Vagina (tissue), 2 donors: ENCODE measurements around the gene KIF7. TPM values are rescaled to one million over a fixed set of nuclear protein-coding genes. Genes with fewer than 3 reads are reported as not detected.

Experiments used
- DNase-seq, 2 donors: peaks; one replicate each; pipeline ENCODE4 v3.0.0-alpha.2; 2017; ENCODE audit errors: extremely low spot score in 2 of 2
- H3K27ac ChIP-seq: fragments of 200-600 bp; sonication (generic); one replicate; pipeline ENCODE4 v1.5.1; 2019
- H3K27me3 ChIP-seq: fragments of 200-600 bp; sonication (generic); one replicate; pipeline ENCODE4 v1.5.1; 2019
- H3K36me3 ChIP-seq, 2 donors: fragments of 200-600 bp; sonication (generic); one replicate each; pipeline ENCODE4 v1.5.1; 2017 to 2019
- H3K4me1 ChIP-seq: fragments of 200-600 bp; sonication (generic); one replicate; pipeline ENCODE4 v1.5.1; 2019
- H3K4me3 ChIP-seq, 2 donors: fragments of 200-600 bp; sonication (generic); 1 replicate in 1 of 2; 2 replicates in 1 of 2; pipeline ENCODE4 v1.5.1; 2016 to 2019
- H3K9me3 ChIP-seq: fragments of 200-600 bp; sonication (generic); one replicate; pipeline ENCODE4 v1.5.1; 2019
- POLR2A ChIP-seq, 2 donors: fragments of 450-650 bp; IDR thresholded peaks; one replicate each; pipeline ENCODE4 v1.6.1; 2017; ENCODE audit warnings: antibody characterized with exemption in 2 of 2, mild to moderate bottlenecking in 2 of 2, moderate library complexity in 2 of 2
- POLR2AphosphoS5 ChIP-seq, 2 donors: sonication (generic); formaldehyde crosslinking; IDR thresholded peaks; one replicate each; pipeline ENCODE4 v1.9.0; 2017; ENCODE audit warnings: antibody characterized with exemption in 2 of 2, mild to moderate bottlenecking in 2 of 2, low read depth in 1 of 2; ENCODE audit not compliant: insufficient read depth in 1 of 2
- intact Hi-C: fragments of 100-400 bp; cut with DNase I; formaldehyde crosslinking; loops from one replicate; pipeline ENCODE4 v1.15.1; 2023
- total RNA-seq: library from RNA; depleted of rRNA; stranded (reverse); fragments of >200 nt; gene quantifications from one replicate; pipeline ENCODE4 v1.2.3, GENCODE V29; 2016
- TF ChIP-seq, protein P1 (sequence below), 3 experiments: fragments of 450-650 bp in 2 of 3; fragments of 200-600 bp in 1 of 3; sonication (generic) in 1 of 3; IDR thresholded peaks; one replicate each; pipeline ENCODE4 v1.5.1; 2017 to 2019; ENCODE audit warnings: antibody characterized with exemption in 3 of 3, mild to moderate bottlenecking in 2 of 3, moderate library complexity in 2 of 3

The KIF7 gene
- total RNA-seq, 1 donor from 2014 or later: 7.9 TPM

GRCh38 chr15:89642106-89642505 is 13.2 kb downstream of the KIF7 start:
- DNase-seq: no peak
- Histone ChIP-seq H3K36me3 (peaks cover 0 to 10% of the 10 kb centered on the region in 2 donors), H3K27ac (no peak overlapping the region), H3K27me3 (no peaks in the 10 kb centered on the region), H3K4me3 (no peak overlapping the region), H3K4me1 (no peaks in the 10 kb centered on the region), H3K9me3 (no peaks in the 10 kb centered on the region)
- intact Hi-C loops: no loop called here
- TF ChIP-seq, protein P1, sequence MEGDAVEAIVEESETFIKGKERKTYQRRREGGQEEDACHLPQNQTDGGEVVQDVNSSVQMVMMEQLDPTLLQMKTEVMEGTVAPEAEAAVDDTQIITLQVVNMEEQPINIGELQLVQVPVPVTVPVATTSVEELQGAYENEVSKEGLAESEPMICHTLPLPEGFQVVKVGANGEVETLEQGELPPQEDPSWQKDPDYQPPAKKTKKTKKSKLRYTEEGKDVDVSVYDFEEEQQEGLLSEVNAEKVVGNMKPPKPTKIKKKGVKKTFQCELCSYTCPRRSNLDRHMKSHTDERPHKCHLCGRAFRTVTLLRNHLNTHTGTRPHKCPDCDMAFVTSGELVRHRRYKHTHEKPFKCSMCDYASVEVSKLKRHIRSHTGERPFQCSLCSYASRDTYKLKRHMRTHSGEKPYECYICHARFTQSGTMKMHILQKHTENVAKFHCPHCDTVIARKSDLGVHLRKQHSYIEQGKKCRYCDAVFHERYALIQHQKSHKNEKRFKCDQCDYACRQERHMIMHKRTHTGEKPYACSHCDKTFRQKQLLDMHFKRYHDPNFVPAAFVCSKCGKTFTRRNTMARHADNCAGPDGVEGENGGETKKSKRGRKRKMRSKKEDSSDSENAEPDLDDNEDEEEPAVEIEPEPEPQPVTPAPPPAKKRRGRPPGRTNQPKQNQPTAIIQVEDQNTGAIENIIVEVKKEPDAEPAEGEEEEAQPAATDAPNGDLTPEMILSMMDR (IDR thresholded peaks at IDR 0.05): no peak

DNA sequence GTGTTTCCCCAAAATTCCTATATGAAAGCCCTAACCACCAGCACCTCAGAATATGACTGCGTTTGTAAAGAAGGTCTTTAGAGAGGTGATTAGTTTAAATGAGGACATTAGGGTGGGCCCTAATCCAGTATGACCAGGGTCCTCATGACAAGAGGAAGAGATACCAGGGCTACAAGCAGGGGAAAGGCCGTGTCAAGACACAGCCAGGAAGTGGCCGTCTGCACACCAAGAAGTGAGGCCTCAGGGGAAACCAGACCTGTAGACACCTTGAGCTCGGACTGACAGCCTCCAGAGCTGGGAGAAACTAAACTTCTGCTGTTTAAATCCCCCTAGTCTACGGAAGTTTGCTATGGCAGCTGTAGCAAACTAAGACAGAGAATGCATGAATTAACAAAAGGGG is 14.2 kb downstream of the KIF7 start:
- Histone ChIP-seq H3K27ac (no peak overlapping the region), H3K4me1 (no peaks in the 10 kb centered on the region), H3K36me3 (peaks cover 0 to 10% of the 10 kb centered on the region in 2 donors), H3K27me3 (no peaks in the 10 kb centered on the region), H3K9me3 (no peaks in the 10 kb centered on the region), H3K4me3 (no peak overlapping the region)
- DNase-seq: no peak
- intact Hi-C loops: no loop called here
- TF ChIP-seq POLR2AphosphoS5 (IDR thresholded peaks at IDR 0.05; ENCODE audit: insufficient read depth in 1 of 2, low read depth in 1 of 2) (no peak), POLR2A (IDR thresholded peaks at IDR 0.05) (no peak)
- TF ChIP-seq, protein P1 (IDR thresholded peaks at IDR 0.05): no peak

DNA sequence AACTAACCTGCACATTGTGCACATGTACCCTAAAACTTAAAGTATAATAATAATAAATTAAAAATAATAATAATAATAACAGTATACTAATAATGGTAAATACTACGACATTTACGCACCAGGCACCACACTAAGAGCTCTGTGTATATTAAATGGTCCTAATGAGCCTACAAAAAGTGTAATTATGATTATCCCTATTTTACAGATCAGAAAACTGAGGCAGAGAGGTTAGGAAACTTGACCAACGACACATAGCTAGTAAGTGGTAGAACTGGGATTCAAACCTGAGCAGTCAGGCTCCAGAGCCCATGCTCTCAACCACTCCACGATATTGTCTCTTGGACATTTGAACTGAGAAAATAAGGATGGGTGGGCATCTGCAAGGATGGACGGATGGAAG is 15.0 kb downstream of the KIF7 start:
- no peaks in the 10 kb centered on the region for H3K4me1 ChIP-seq
- TF ChIP-seq POLR2A (IDR thresholded peaks at IDR 0.05) (no peak), POLR2AphosphoS5 (IDR thresholded peaks at IDR 0.05; ENCODE audit: insufficient read depth in 1 of 2, low read depth in 1 of 2) (no peak)
- TF ChIP-seq, protein P1 (IDR thresholded peaks at IDR 0.05): no peak
- no peak overlapping the region for H3K27ac ChIP-seq
- H3K4me3 ChIP-seq: no peak overlapping the region
- H3K36me3 ChIP-seq: peaks cover 0 to 10% of the 10 kb centered on the region in 2 donors
- no peaks in the 10 kb centered on the region for H3K9me3 ChIP-seq
- intact Hi-C loops: no loop called here
- no peaks in the 10 kb centered on the region for H3K27me3 ChIP-seq
- DNase-seq: no peak

GRCh38 chr15:89633585-89633984 is 21.7 kb downstream of the KIF7 start:
- H3K36me3 ChIP-seq: peaks cover 0 to 19% of the 10 kb centered on the region in 2 donors
- peak; percentile 70 to 75 for DNase-seq
- intact Hi-C loops: no loop called here

More at GRCh38 chr15:89633585-89633984, 21.7 kb downstream of the KIF7 start:
- Histone ChIP-seq H3K27me3 (no peaks in the 10 kb centered on the region), H3K27ac (no peak overlapping the region), H3K9me3 (no peaks in the 10 kb centered on the region), H3K4me1 (no peaks in the 10 kb centered on the region), H3K4me3 (no peak overlapping the region)
- TF ChIP-seq POLR2AphosphoS5 (IDR thresholded peaks at IDR 0.05; ENCODE audit: insufficient read depth in 1 of 2, low read depth in 1 of 2) (no peak), POLR2A (IDR thresholded peaks at IDR 0.05) (no peak)
- TF ChIP-seq, protein P1 (IDR thresholded peaks at IDR 0.05): no peak
